IMR-90 (cell line): Measurements from ENCODE around the gene ADPRS. TPM values are rescaled to one million over a fixed set of nuclear protein-coding genes. Genes with fewer than 3 reads are reported as not detected.

Source experiments
- ATAC-seq: fragments of 200-7000 bp; cut with Tn5 transposase; 2 replicates; pipeline ENCODE4 v1.9.1; 2020; ENCODE audit warnings: low read depth, mild to moderate bottlenecking, moderate library complexity
- BruUV-seq: library from RNA; stranded (reverse); fragments of 400-500 nt; replicated peaks from 2 replicates; lab custom pipeline; 2021; lab: Mats Ljungman, UMichigan
- CTCF ChIA-PET: fragments of 300-600 bp; formaldehyde crosslinking; extraction: SDS; loops from one replicate; lab custom pipeline; 2021; ENCODE audit warnings: antibody characterized with exemption; lab: Yijun Ruan, JAX
- POLR2A ChIA-PET: fragments of 300-600 bp; sonication (Branson Sonifier 250); formaldehyde crosslinking; loops from one replicate; lab custom pipeline; 2022; ENCODE audit warnings: antibody characterized with exemption; ENCODE audit not compliant: unreplicated experiment; lab: Charles Lee
- DNase-seq: peaks from one replicate; pipeline ENCODE4 v3.0.0; 2013
- H2AFZ ChIP-seq: replicated peaks from 2 replicates; pipeline ENCODE3; 2013; ENCODE audit warnings: low read length, mild to moderate bottlenecking; ENCODE audit not compliant: poor library complexity
- H2AK5ac ChIP-seq: 2 replicates; pipeline ENCODE4 v1.6.1; 2013; ENCODE audit warnings: low read depth, low read length, inconsistent platforms
- H2AK9ac ChIP-seq: replicated peaks from 2 replicates; pipeline ENCODE3; 2013; ENCODE audit warnings: mild to moderate bottlenecking, low read depth, low read length, moderate library complexity; ENCODE audit not compliant: poor library complexity
- H2BK120ac ChIP-seq: 2 replicates; pipeline ENCODE4 v1.6.1; 2013; ENCODE audit warnings: low read depth, low read length, inconsistent platforms
- H2BK15ac ChIP-seq: 3 replicates; pipeline ENCODE4 v1.6.1; 2013; ENCODE audit warnings: low read depth, low read length, inconsistent platforms
- H2BK20ac ChIP-seq: 2 replicates; pipeline ENCODE4 v1.6.1; 2013; ENCODE audit warnings: low read depth, mild to moderate bottlenecking, inconsistent platforms, low read length, moderate library complexity
- H2BK5ac ChIP-seq: 2 replicates; pipeline ENCODE4 v1.6.1; 2013; ENCODE audit warnings: mild to moderate bottlenecking, low read depth, low read length, inconsistent platforms; ENCODE audit not compliant: poor library complexity, severe bottlenecking
- H3K14ac ChIP-seq: replicated peaks from 2 replicates; pipeline ENCODE4 v1.6.1; 2013; ENCODE audit warnings: low read depth, low read length, inconsistent platforms
- H3K18ac ChIP-seq: 2 replicates; pipeline ENCODE4 v1.6.1; 2013; ENCODE audit warnings: low read depth, low read length, control low read depth
- H3K23ac ChIP-seq: 2 replicates; pipeline ENCODE4 v1.6.1; 2013; ENCODE audit warnings: low read depth, low read length, inconsistent platforms
- H3K27ac ChIP-seq: 2 replicates; pipeline ENCODE4 v1.5.1; 2013; ENCODE audit warnings: mild to moderate bottlenecking, control low read depth, low read length; ENCODE audit not compliant: insufficient read depth
- H3K27me3 ChIP-seq: 2 replicates; pipeline ENCODE4 v1.6.1; 2013; ENCODE audit warnings: low read length; ENCODE audit not compliant: control insufficient read depth, insufficient read depth
- H3K36me3 ChIP-seq: 2 replicates; pipeline ENCODE4 v1.6.1; 2013; ENCODE audit warnings: low read length, mixed read lengths; ENCODE audit not compliant: control insufficient read depth, insufficient read depth
- H3K4ac ChIP-seq: 2 replicates; pipeline ENCODE4 v1.6.1; 2013; ENCODE audit warnings: low read depth, low read length, inconsistent platforms
- H3K4me1 ChIP-seq: 2 replicates; pipeline ENCODE4 v1.6.1; 2013; ENCODE audit warnings: low read length, mixed read lengths; ENCODE audit not compliant: control insufficient read depth, insufficient read depth
- H3K4me2 ChIP-seq: 2 replicates; pipeline ENCODE4 v1.6.1; 2013; ENCODE audit warnings: low read depth, mild to moderate bottlenecking, control low read depth, low read length, moderate library complexity
- H3K4me3 ChIP-seq: 2 replicates; pipeline ENCODE4 v1.5.1; 2013; ENCODE audit warnings: low read depth, mild to moderate bottlenecking, control low read depth, low read length, moderate library complexity; ENCODE audit not compliant: insufficient read depth
- H3K56ac ChIP-seq: 2 replicates; pipeline ENCODE4 v1.6.1; 2013; ENCODE audit warnings: low read length, inconsistent platforms; ENCODE audit not compliant: insufficient read depth; ENCODE audit errors: extremely low read depth
- H3K79me1 ChIP-seq, 2 experiments: 2 replicates each; pipeline ENCODE4 v1.6.1; 2013; ENCODE audit warnings: low read length in 2 of 2, inconsistent platforms in 1 of 2, low read depth in 1 of 2
- H3K9ac ChIP-seq: 2 replicates; pipeline ENCODE4 v1.6.1; 2013; ENCODE audit warnings: low read depth, low read length, control low read depth
- H3K9me1 ChIP-seq: 2 replicates; pipeline ENCODE4 v1.6.1; 2013; ENCODE audit warnings: low read length, inconsistent platforms; ENCODE audit not compliant: insufficient read depth
- H3K9me3 ChIP-seq: 2 replicates; pipeline ENCODE4 v1.6.1; 2013; ENCODE audit warnings: low read length; ENCODE audit not compliant: control insufficient read depth, insufficient read depth
- H4K20me1 ChIP-seq: 2 replicates; pipeline ENCODE4 v1.6.1; 2013; ENCODE audit warnings: low read length, inconsistent platforms; ENCODE audit not compliant: insufficient read depth
- H4K5ac ChIP-seq: 2 replicates; pipeline ENCODE4 v1.6.1; 2013; ENCODE audit warnings: mild to moderate bottlenecking, low read depth, low read length, control low read depth
- H4K8ac ChIP-seq, 2 experiments: 2 replicates each; pipeline ENCODE4 v1.6.1; 2013; ENCODE audit warnings: low read depth in 2 of 2, low read length in 2 of 2, control low read depth in 1 of 2, inconsistent platforms in 1 of 2
- H4K91ac ChIP-seq: 2 replicates; pipeline ENCODE4 v1.6.1; 2013; ENCODE audit warnings: low read depth, low read length, inconsistent platforms; ENCODE audit not compliant: insufficient read depth
- CEBPB ChIP-seq: IDR thresholded peaks from 2 replicates; pipeline ENCODE4 v1.6.1; 2012; ENCODE audit warnings: low read depth, low read length, improper control_type of control experiment
- FOS ChIP-seq: fragments of 150-350 bp; IDR thresholded peaks from 2 replicates; pipeline ENCODE4 v1.6.1; 2016; ENCODE audit warnings: low read depth, low read length
- MAFK ChIP-seq: IDR thresholded peaks from 2 replicates; pipeline ENCODE4 v1.6.1; 2012; ENCODE audit warnings: low read depth, low read length, improper control_type of control experiment
- POLR2A ChIP-seq: IDR thresholded peaks from 2 replicates; pipeline ENCODE4 v1.6.1; 2012; ENCODE audit warnings: mild to moderate bottlenecking, low read depth, low read length
- RCOR1 ChIP-seq: IDR thresholded peaks from 2 replicates; pipeline ENCODE4 v1.6.1; 2012; ENCODE audit warnings: mild to moderate bottlenecking, low read length, improper control_type of control experiment; ENCODE audit not compliant: insufficient replicate concordance
- WGBS, 2 experiments: methylation state at CpG; one replicate each; pipeline versions ENCODE4 v1.1.5 to v1.1.7; 2013; ENCODE audit warnings: missing lambda C conversion rate in 2 of 2; ENCODE audit not compliant: insufficient read length in 1 of 2; ENCODE audit errors: extremely low coverage in 2 of 2; 5-methylcytosine and 5-hydroxymethylcytosine counted together
- dilution Hi-C: fragments of 300-500 bp; cut with HindIII; formaldehyde crosslinking; loops from one replicate; pipeline ENCODE4 v1.14.3; 2018; ENCODE audit warnings: low sequenced_read_pairs; ENCODE audit not compliant: unreplicated experiment
- in situ Hi-C: fragments of 300-500 bp; cut with MboI; formaldehyde crosslinking; loops from 3 replicates; pipeline ENCODE4 v1.14.3; 2019; ENCODE audit warnings: low sequenced_read_pairs, inconsistent platforms, mixed read lengths
- intact Hi-C: fragments of 100-400 bp; cut with micrococcal nuclease; formaldehyde crosslinking; loops from 2 replicates; pipeline ENCODE4 v1.10.0; 2022
- polyA plus RNA-seq, 3 experiments: library from polyadenylated mRNA; depleted of rRNA; stranded (reverse); fragments of >200 nt; gene quantifications; 2 replicates each; pipeline ENCODE4 v1.2.3, GENCODE V29; 2012; ENCODE audit warnings: low replicate concordance in 1 of 3
- total RNA-seq: library from RNA; depleted of rRNA; stranded (reverse); fragments of >200 nt; gene quantifications from 2 replicates; pipeline ENCODE4 v1.2.3, GENCODE V29; 2012
- TF ChIP-seq, protein P1 (sequence below): fragments of 150-350 bp; IDR thresholded peaks from 2 replicates; pipeline ENCODE4 v1.6.1; 2016; ENCODE audit warnings: low read depth, mild to moderate bottlenecking, low read length, moderate library complexity, borderline replicate concordance
- TF ChIP-seq, protein P2 (sequence below): conservative IDR thresholded peaks from 2 replicates; pipeline ENCODE4 v1.5.1; 2012; ENCODE audit warnings: mild to moderate bottlenecking, low read depth, low read length, improper control_type of control experiment
- TF ChIP-seq, protein P3 (sequence below): fragments of 150-350 bp; IDR thresholded peaks from 2 replicates; pipeline ENCODE4 v1.6.1; 2017; ENCODE audit warnings: mild to moderate bottlenecking, antibody characterized with exemption, low read length, low read depth

Gene ADPRS
- total and polyA plus RNA-seq, 2 of the 4 experiments (the other 2 are of a cell fraction): 31.0 to 37.2 TPM

DNA sequence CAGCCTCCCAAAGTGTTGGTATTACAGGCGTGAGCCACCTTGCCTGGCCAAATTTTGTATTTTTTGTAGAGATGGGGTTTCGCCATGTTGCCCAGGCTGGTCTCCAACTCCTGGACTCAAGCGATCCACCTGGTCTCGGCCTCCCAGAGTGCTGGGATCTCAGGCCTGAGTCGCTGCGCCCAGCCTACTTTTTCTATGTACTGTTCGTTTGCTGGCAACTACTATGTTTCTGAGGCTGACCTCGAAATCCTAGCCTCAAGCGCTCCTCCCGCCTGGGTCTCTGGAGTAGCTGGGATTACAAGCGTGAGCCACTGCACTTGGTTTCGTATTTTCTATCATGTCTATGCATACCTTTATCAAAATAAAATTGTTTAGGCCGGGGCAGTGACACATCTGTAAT lies 5.5 kb upstream of the ADPRS start:
- no peak overlapping the region for H3K18ac ChIP-seq
- no peak overlapping the region for H3K9ac ChIP-seq
- DNase-seq: no peak
- H3K4me2 ChIP-seq: no peak overlapping the region
- no peak overlapping the region for H3K14ac ChIP-seq
- 85% methylated on average over 4 of the region's 13 CpGs; no CpG with 5 or more reads in 1 of the 2 experiments for WGBS, 2 experiments
- H2BK20ac ChIP-seq: no peak overlapping the region
- H3K9me1 ChIP-seq: peaks cover 7% of the 10 kb centered on the region; the same call in 1 of the 2 replicates
- no peak overlapping the region for H2BK120ac ChIP-seq
- ChIA-PET POLR2A (no interaction called here), CTCF (no interaction called here)
- H4K20me1 ChIP-seq: no peaks in the 10 kb centered on the region
- H3K4me1 ChIP-seq: no peaks in the 10 kb centered on the region
- H2AK9ac ChIP-seq: no peak overlapping the region
- no peak overlapping the region for H2BK15ac ChIP-seq
- TF ChIP-seq POLR2A (no peak), RCOR1 (no peak), FOS (no peak), MAFK (no peak), CEBPB (no peak)
- TF ChIP-seq, protein P1, sequence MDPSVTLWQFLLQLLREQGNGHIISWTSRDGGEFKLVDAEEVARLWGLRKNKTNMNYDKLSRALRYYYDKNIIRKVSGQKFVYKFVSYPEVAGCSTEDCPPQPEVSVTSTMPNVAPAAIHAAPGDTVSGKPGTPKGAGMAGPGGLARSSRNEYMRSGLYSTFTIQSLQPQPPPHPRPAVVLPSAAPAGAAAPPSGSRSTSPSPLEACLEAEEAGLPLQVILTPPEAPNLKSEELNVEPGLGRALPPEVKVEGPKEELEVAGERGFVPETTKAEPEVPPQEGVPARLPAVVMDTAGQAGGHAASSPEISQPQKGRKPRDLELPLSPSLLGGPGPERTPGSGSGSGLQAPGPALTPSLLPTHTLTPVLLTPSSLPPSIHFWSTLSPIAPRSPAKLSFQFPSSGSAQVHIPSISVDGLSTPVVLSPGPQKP: no peak
- TF ChIP-seq, protein P2, sequence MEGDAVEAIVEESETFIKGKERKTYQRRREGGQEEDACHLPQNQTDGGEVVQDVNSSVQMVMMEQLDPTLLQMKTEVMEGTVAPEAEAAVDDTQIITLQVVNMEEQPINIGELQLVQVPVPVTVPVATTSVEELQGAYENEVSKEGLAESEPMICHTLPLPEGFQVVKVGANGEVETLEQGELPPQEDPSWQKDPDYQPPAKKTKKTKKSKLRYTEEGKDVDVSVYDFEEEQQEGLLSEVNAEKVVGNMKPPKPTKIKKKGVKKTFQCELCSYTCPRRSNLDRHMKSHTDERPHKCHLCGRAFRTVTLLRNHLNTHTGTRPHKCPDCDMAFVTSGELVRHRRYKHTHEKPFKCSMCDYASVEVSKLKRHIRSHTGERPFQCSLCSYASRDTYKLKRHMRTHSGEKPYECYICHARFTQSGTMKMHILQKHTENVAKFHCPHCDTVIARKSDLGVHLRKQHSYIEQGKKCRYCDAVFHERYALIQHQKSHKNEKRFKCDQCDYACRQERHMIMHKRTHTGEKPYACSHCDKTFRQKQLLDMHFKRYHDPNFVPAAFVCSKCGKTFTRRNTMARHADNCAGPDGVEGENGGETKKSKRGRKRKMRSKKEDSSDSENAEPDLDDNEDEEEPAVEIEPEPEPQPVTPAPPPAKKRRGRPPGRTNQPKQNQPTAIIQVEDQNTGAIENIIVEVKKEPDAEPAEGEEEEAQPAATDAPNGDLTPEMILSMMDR: no peak
- TF ChIP-seq, protein P3, sequence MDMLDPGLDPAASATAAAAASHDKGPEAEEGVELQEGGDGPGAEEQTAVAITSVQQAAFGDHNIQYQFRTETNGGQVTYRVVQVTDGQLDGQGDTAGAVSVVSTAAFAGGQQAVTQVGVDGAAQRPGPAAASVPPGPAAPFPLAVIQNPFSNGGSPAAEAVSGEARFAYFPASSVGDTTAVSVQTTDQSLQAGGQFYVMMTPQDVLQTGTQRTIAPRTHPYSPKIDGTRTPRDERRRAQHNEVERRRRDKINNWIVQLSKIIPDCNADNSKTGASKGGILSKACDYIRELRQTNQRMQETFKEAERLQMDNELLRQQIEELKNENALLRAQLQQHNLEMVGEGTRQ: no peak
- H3K4ac ChIP-seq: no peak overlapping the region
- in situ Hi-C loops: no loop called here
- dilution Hi-C loops: no loop called here
- no peak overlapping the region for H4K5ac ChIP-seq
- no peaks in the 10 kb centered on the region; a peak in 1 of 4 replicates for H3K79me1 ChIP-seq
- H3K27me3 ChIP-seq: no peaks in the 10 kb centered on the region; the same call in 1 of the 2 replicates
- intact Hi-C loops: loop anchor here (10.0 kb wide), 1 partner anchor 148 kb away; the partner anchor contains the start of gene AGO3
- BruUV-seq: no TSS peak
- no peak overlapping the region for H4K91ac ChIP-seq
- H2AK5ac ChIP-seq: no peak overlapping the region
- H3K23ac ChIP-seq: no peak overlapping the region
- H3K27ac ChIP-seq: no peak overlapping the region
- H2BK5ac ChIP-seq: no peak overlapping the region
- peak overlapping the region in 1 of 2 experiments; percentile 85; a peak in 1 of 4 replicates for H4K8ac ChIP-seq
- H2AFZ ChIP-seq: no peak overlapping the region
- no peak overlapping the region for H3K4me3 ChIP-seq
- no peaks in the 10 kb centered on the region for H3K9me3 ChIP-seq
- no peak overlapping the region for H3K56ac ChIP-seq
- no peaks in the 10 kb centered on the region for H3K36me3 ChIP-seq
- ATAC-seq: no peak
